Measurements from ENCODE around the gene RCL1. TPM values are rescaled to one million over a fixed set of nuclear protein-coding genes. Genes with fewer than 3 reads are reported as not detected.
"Not testable (repeated sequence)": the region's sequence is repeated elsewhere in the genome, so short reads cannot be mapped to it uniquely, and the experiment has no call there.

Gene RCL1
- polyA plus RNA-seq, 12 donors: 11.5 to 19.7 (median 13.9) TPM; not detected in 1

GRCh38 chr9:4774958-4775357 lies 17.8 kb upstream of the RCL1 start:
- not testable (repeated sequence) for DNase-seq

- no peak for DNase-seq
These were observed 12.1 kb upstream of the RCL1 start for GRCh38 chr9:4780651-4781050.

GRCh38 chr9:4781408-4781807 lies 11.3 kb upstream of the RCL1 start:
- no peak for DNase-seq

GRCh38 chr9:4783191-4783590 lies 9.6 kb upstream of the RCL1 start:
- DNase-seq: not testable (repeated sequence)

- DNase-seq: no peak
These were observed 8.3 kb upstream of the RCL1 start for GRCh38 chr9:4784403-4784802.

- no peak for DNase-seq
These were observed 6.1 kb upstream of the RCL1 start for GRCh38 chr9:4786599-4786998.

GRCh38 chr9:4787876-4788275 lies 4.9 kb upstream of the RCL1 start:
- DNase-seq: no peak

GRCh38 chr9:4788703-4789102 lies 4.0 kb upstream of the RCL1 start:
- DNase-seq: no peak

GRCh38 chr9:4792054-4792571 lies 631 bp upstream of the RCL1 start:
- no peak for DNase-seq

GRCh38 chr9:4793459-4794395 lies 983 bp downstream of the RCL1 start:
- no peak for DNase-seq

- DNase-seq: no peak
These were observed 1.9 kb downstream of the RCL1 start for GRCh38 chr9:4794691-4795090.

- DNase-seq: not testable (repeated sequence)
These were observed 2.4 kb downstream of the RCL1 start for GRCh38 chr9:4795108-4795507.

- DNase-seq: no peak
These were observed 3.8 kb downstream of the RCL1 start for GRCh38 chr9:4796530-4796929.

GRCh38 chr9:4796988-4797853 lies 4.5 kb downstream of the RCL1 start:
- no peak for DNase-seq

- DNase-seq: no peak
These were observed 5.1 kb downstream of the RCL1 start for GRCh38 chr9:4797854-4798150.

GRCh38 chr9:4798281-4799032 lies 5.7 kb downstream of the RCL1 start:
- DNase-seq: no peak

- no peak for DNase-seq
These were observed 6.3 kb downstream of the RCL1 start for GRCh38 chr9:4799033-4799430.

GRCh38 chr9:4799775-4800174 lies 7.0 kb downstream of the RCL1 start:
- no peak for DNase-seq

- no peak for DNase-seq
These were observed 8.4 kb downstream of the RCL1 start for GRCh38 chr9:4801156-4801555.

GRCh38 chr9:4803670-4804530 lies 11.2 kb downstream of the RCL1 start:
- no peak for DNase-seq

GRCh38 chr9:4804531-4805016 lies 11.8 kb downstream of the RCL1 start:
- no peak for DNase-seq
